ENCODE results near the gene TMEM151A.

The TMEM151A gene

GRCh38 chr11:66286699-66287098 is 5.0 kb upstream of the TMEM151A start:
- Histone ChIP-seq H3K36me3 (replicated peaks; ENCODE audit: insufficient read depth, low read length) (no peaks in the 10 kb centered on the region), H2AFZ (ENCODE audit: low read length) (no peak overlapping the region), H3K9me2 (replicated peaks; ENCODE audit: insufficient read depth, low read length) (no peaks in the 10 kb centered on the region), H3K4me1 (ENCODE audit: low read length) (peaks cover 23% of the 10 kb centered on the region), H3K4me2 (ENCODE audit: low read depth, low read length) (no peak overlapping the region), H4K20me1 (ENCODE audit: insufficient read depth, low read length) (no peaks in the 10 kb centered on the region), H3K4me3 (ENCODE audit: low read length) (no peak overlapping the region), H3K79me2 (ENCODE audit: low read length) (peaks cover 13% of the 10 kb centered on the region), H3F3A (ENCODE audit: insufficient read depth, low read length) (peaks cover 7% of the 10 kb centered on the region), H3K27ac (ENCODE audit: low read length) (no peak overlapping the region), H3K27me3 (replicated peaks; ENCODE audit: insufficient read depth, low read length) (peaks cover 12% of the 10 kb centered on the region), H3K9me3 (replicated peaks; ENCODE audit: insufficient read depth, low read length) (no peaks in the 10 kb centered on the region), H3K9ac (ENCODE audit: low read length) (no peak overlapping the region)
- TF ChIP-seq EZH2phosphoT487 (IDR thresholded peaks at IDR 0.05; ENCODE audit: low read length): no peak
- no peak for TF ChIP-seq EZH2 (optimal IDR thresholded peaks at IDR 0.05; ENCODE audit: low read depth, low read length)
- TF ChIP-seq CTCF (IDR thresholded peaks at IDR 0.05; ENCODE audit: low read length): no peak
- no peak for DNase-seq

- H2AFZ ChIP-seq (ENCODE audit: low read length): no peak overlapping the region
- peaks cover 19% of the 10 kb centered on the region for H3K4me1 ChIP-seq (ENCODE audit: low read length)
- no peaks in the 10 kb centered on the region for H3K9me2 ChIP-seq (replicated peaks; ENCODE audit: insufficient read depth, low read length)
- peaks cover 17% of the 10 kb centered on the region for H3K27me3 ChIP-seq (replicated peaks; ENCODE audit: insufficient read depth, low read length)
- no peak for TF ChIP-seq EZH2phosphoT487 (IDR thresholded peaks at IDR 0.05; ENCODE audit: low read length)
- no peak for TF ChIP-seq EZH2 (optimal IDR thresholded peaks at IDR 0.05; ENCODE audit: low read depth, low read length)
- TF ChIP-seq CTCF (IDR thresholded peaks at IDR 0.05; ENCODE audit: low read length): no peak
- no peak overlapping the region for H3K4me2 ChIP-seq (ENCODE audit: low read depth, low read length)
- H3K9ac ChIP-seq (ENCODE audit: low read length): no peak overlapping the region
- H3K4me3 ChIP-seq (ENCODE audit: low read length): no peak overlapping the region
- no peak overlapping the region for H3K27ac ChIP-seq (ENCODE audit: low read length)
- H3K9me3 ChIP-seq (replicated peaks; ENCODE audit: insufficient read depth, low read length): no peaks in the 10 kb centered on the region
- peaks cover 7% of the 10 kb centered on the region for H3F3A ChIP-seq (ENCODE audit: insufficient read depth, low read length)
- no peak for DNase-seq
- peaks cover 13% of the 10 kb centered on the region for H3K79me2 ChIP-seq (ENCODE audit: low read length)
- no peaks in the 10 kb centered on the region for H4K20me1 ChIP-seq (ENCODE audit: insufficient read depth, low read length)
- no peaks in the 10 kb centered on the region for H3K36me3 ChIP-seq (replicated peaks; ENCODE audit: insufficient read depth, low read length)
Measured at GRCh38 chr11:66287211-66287888, 4.3 kb upstream of the TMEM151A start.

GRCh38 chr11:66287889-66288670 is 3.6 kb upstream of the TMEM151A start:
- peaks cover 7% of the 10 kb centered on the region for H3F3A ChIP-seq (ENCODE audit: insufficient read depth, low read length)
- peak overlapping the region; percentile 42; the same call in 1 of the 2 replicates for H3K27ac ChIP-seq (ENCODE audit: low read length)

More at GRCh38 chr11:66287889-66288670, 3.6 kb upstream of the TMEM151A start:
- Histone ChIP-seq H3K27me3 (replicated peaks; ENCODE audit: insufficient read depth, low read length) (peaks cover 24% of the 10 kb centered on the region), H3K4me2 (ENCODE audit: low read depth, low read length) (peak overlapping the region; percentile 87), H3K9me2 (replicated peaks; ENCODE audit: insufficient read depth, low read length) (no peaks in the 10 kb centered on the region), H3K4me1 (ENCODE audit: low read length) (peaks cover 15% of the 10 kb centered on the region), H3K79me2 (ENCODE audit: low read length) (peaks cover 13% of the 10 kb centered on the region), H3K4me3 (ENCODE audit: low read length) (peak overlapping the region; percentile 77), H3K9me3 (replicated peaks; ENCODE audit: insufficient read depth, low read length) (no peaks in the 10 kb centered on the region), H3K9ac (ENCODE audit: low read length) (peak overlapping the region; percentile 91), H4K20me1 (ENCODE audit: insufficient read depth, low read length) (no peaks in the 10 kb centered on the region), H2AFZ (ENCODE audit: low read length) (peak overlapping the region; percentile 24), H3K36me3 (replicated peaks; ENCODE audit: insufficient read depth, low read length) (no peaks in the 10 kb centered on the region)
- no peak for TF ChIP-seq CTCF (IDR thresholded peaks at IDR 0.05; ENCODE audit: low read length)
- TF ChIP-seq EZH2 (optimal IDR thresholded peaks at IDR 0.05; ENCODE audit: low read depth, low read length): no peak
- TF ChIP-seq EZH2phosphoT487 (IDR thresholded peaks at IDR 0.05; ENCODE audit: low read length): no peak
- no peak for DNase-seq
